Mammary epithelial cell (primary cell): ENCODE data around the gene VPS8.

ENCODE experiments used
- CTCF ChIP-seq, 2 donors: IDR thresholded peaks in 1 of 2; conservative IDR thresholded peaks in 1 of 2; 2 replicates each; pipeline ENCODE4 v1.5.1; 2011 to 2012; ENCODE audit warnings: inconsistent platforms in 2 of 2, low read length in 2 of 2, mild to moderate bottlenecking in 2 of 2, control low read depth in 1 of 2, low read depth in 1 of 2; ENCODE audit not compliant: insufficient read depth in 1 of 2; ENCODE audit errors: extremely low read depth in 1 of 2
- EZH2 ChIP-seq: IDR thresholded peaks from 2 replicates; pipeline ENCODE4 v1.6.1; 2012; ENCODE audit warnings: low read length, inconsistent platforms, borderline replicate concordance

- TF ChIP-seq CTCF (conservative IDR thresholded peaks at IDR 0.05 in 1 of 2, IDR thresholded peaks at IDR 0.05 in 1 of 2; ENCODE audit: extremely low read depth in 1 of 2, insufficient read depth in 1 of 2, low read depth in 1 of 2, low read length in 2 of 2) (no peak), EZH2 (no peak)
These were observed 38.2 kb downstream of the VPS8 start for GRCh38 chr3:184850201-184850600.
